Fibroblast of villous mesenchyme (primary cell): ENCODE measurements around the gene LYPD4. TPM values are rescaled to one million over a fixed set of nuclear protein-coding genes. Genes with fewer than 3 reads are reported as not detected.

Experiments used
- DNase-seq: peaks from one replicate; pipeline ENCODE4 v3.0.0-alpha.2; 2010; ENCODE audit warnings: low read depth
- H3K4me3 ChIP-seq: 2 replicates; pipeline ENCODE4 v1.5.1; 2011; ENCODE audit warnings: low read depth, mild to moderate bottlenecking, low read length
- CTCF ChIP-seq: IDR thresholded peaks from 2 replicates; pipeline ENCODE4 v1.5.1; 2012; ENCODE audit warnings: low read depth, mild to moderate bottlenecking, low read length; ENCODE audit not compliant: insufficient read depth
- total RNA-seq: library from RNA; depleted of rRNA; stranded (reverse); fragments of >200 nt; gene quantifications from 2 replicates; pipeline ENCODE4 v1.2.3, GENCODE V29; 2012

The LYPD4 gene
- total RNA-seq, 1 donor = not detected

- no peak for DNase-seq
- H3K4me3 ChIP-seq = no peak overlapping the region
- no peak for TF ChIP-seq CTCF
Observed at GRCh38 chr19:41851456-41851855, 7.0 kb upstream of the LYPD4 start.

- no peak for TF ChIP-seq CTCF
- no peak for DNase-seq
- H3K4me3 ChIP-seq = no peak overlapping the region
Observed at GRCh38 chr19:41850381-41850780, 5.9 kb upstream of the LYPD4 start.

DNA sequence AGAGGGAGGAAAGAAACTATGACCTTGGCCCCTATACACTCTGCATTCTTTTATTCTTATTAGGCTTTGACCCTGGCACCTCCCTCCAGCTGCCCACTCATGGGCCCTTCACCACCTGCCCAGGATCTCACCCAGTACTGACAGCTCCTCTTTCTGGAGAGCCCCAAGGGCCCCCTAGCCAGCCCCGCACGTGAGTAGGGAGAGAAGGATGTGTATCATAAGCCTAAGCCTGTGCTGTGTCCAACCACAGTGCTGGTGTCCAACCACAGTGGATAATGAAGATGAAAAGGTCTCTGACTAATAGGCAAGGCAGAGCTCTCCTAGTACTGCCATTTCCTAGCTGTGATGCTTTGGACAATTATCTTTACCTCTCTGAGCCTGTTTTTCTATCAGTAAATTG, 4.6 kb upstream of the LYPD4 start:
- DNase-seq = no peak
- no peak overlapping the region for H3K4me3 ChIP-seq
- TF ChIP-seq CTCF = no peak

- TF ChIP-seq CTCF = no peak
- DNase-seq = no peak
- no peak overlapping the region for H3K4me3 ChIP-seq
Observed at GRCh38 chr19:41848666-41849065, 4.2 kb upstream of the LYPD4 start.

DNA sequence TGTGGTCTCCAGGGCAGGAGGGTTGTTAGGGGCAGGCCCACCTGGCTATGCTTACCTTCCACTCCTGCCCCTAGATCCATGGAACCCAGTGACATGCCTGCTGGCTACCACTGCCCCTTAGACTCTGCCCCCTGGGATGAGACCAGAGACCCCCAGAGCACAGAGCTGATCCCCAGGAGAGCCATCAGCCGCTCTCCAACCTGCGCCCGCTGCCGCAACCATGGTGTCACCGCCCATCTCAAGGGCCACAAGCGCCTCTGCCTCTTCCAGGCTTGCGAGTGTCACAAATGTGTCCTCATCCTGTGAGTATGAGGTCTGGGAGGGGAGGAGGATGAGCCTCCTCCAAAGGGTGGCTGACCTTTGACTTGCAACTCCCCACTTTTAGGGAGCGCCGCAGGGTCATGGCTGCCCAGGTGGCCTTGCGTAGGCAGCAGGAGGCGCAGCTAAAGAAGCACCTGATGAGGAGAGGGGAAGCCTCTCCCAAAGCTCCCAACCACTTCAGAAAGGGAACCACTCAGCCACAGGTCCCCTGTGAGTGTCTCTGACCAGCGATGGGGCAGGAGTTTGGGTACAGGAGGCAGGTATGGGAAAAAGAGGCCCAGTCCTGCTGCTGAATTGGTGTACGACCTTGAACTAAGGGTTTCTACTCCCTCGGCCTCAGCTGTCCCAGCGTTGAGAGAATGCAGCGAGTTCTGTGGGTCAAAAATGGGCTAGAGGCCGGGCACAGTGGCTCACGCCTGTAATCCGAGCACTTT, 3.0 kb upstream of the LYPD4 start:
- TF ChIP-seq CTCF = no peak
- no peak overlapping the region for H3K4me3 ChIP-seq
- DNase-seq = no peak

DNA sequence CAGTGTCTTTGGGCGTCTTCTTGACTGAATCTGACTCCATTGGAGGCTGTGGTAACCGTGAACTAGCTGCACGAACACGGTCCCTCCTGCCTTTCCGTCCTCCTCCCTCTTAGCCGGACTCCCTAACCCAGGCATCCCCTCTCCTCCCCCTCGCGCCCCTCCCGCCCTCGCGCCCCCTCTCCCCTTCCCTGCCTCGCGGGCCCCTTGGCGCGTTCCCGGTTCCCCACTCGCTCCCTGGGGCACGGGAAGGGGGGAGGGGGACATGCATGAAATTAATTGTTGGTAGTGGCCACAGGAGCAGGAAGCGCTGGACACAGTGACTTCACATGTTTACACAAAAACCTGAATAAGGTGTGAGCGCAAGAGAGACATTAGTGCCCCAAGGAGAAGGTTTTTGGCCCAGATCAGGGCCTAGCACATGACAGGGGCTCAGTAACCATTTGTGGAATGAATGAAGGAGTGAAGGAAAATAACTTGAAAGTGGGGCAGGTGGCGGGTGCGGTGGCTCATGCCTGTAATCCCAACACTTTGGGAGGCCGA, 638 bp upstream of the LYPD4 start:
- TF ChIP-seq CTCF = no peak
- H3K4me3 ChIP-seq = no peak overlapping the region
- no peak for DNase-seq

- no peak for TF ChIP-seq CTCF
- H3K4me3 ChIP-seq = no peak within 1 kb of the TSS
- DNase-seq = no peak
Observed at GRCh38 chr19:41845001-41845050, 343 bp upstream of the LYPD4 start, which contains the start of gene DMRTC2. DMRTC2 (plus strand) TSS chr19:41845042; CDS start chr19:41847429, 2,387 bp downstream.
